Measurements from ENCODE around the gene ELN.

ELN gene

GRCh38 chr7:74064696-74065095 lies 36.7 kb downstream of the ELN start:
- DNase-seq (ENCODE audit: low read depth) = no peak

GRCh38 chr7:74066626-74067025 lies 38.7 kb downstream of the ELN start:
- DNase-seq (ENCODE audit: low read depth) = no peak

- DNase-seq (ENCODE audit: low read depth) = no peak
Observed at GRCh38 chr7:74068378-74069085, 40.6 kb downstream of the ELN start.

GRCh38 chr7:74069086-74069541 lies 41.1 kb downstream of the ELN start:
- no peak for DNase-seq (ENCODE audit: low read depth)

- no peak for DNase-seq (ENCODE audit: low read depth)
Observed at GRCh38 chr7:74069790-74070618, 42.0 kb downstream of the ELN start.

- DNase-seq (ENCODE audit: low read depth) = no peak
Observed at GRCh38 chr7:74070619-74070921, 42.6 kb downstream of the ELN start.

GRCh38 chr7:74071121-74071520 lies 43.1 kb downstream of the ELN start:
- no peak for DNase-seq (ENCODE audit: low read depth)

GRCh38 chr7:74074770-74075169 lies 46.8 kb downstream of the ELN start:
- no peak for DNase-seq (ENCODE audit: low read depth)

GRCh38 chr7:74078461-74078860 lies 50.5 kb downstream of the ELN start:
- no peak for DNase-seq (ENCODE audit: low read depth)

- DNase-seq (ENCODE audit: low read depth) = no peak
Observed at GRCh38 chr7:74082770-74083116, 54.8 kb downstream of the ELN start.

- DNase-seq (ENCODE audit: low read depth) = peak; percentile 75
Observed at GRCh38 chr7:74083117-74083876, 55.3 kb downstream of the ELN start, which contains the start of gene LIMK1. Gene LIMK1, plus strand, starts transcription at chr7:74083804. Its CDS starts 187 bp downstream, at chr7:74083991.

GRCh38 chr7:74083928-74084721 lies 56.2 kb downstream of the ELN start:
- no peak for DNase-seq (ENCODE audit: low read depth)

- no peak for DNase-seq (ENCODE audit: low read depth)
Observed at GRCh38 chr7:74084722-74085578, 57.0 kb downstream of the ELN start.

- no peak for DNase-seq (ENCODE audit: low read depth)
Observed at GRCh38 chr7:74087791-74088453, 59.9 kb downstream of the ELN start.

GRCh38 chr7:74092321-74092963 lies 64.5 kb downstream of the ELN start:
- no peak for DNase-seq (ENCODE audit: low read depth)

GRCh38 chr7:74092964-74093471 lies 65.0 kb downstream of the ELN start:
- no peak for DNase-seq (ENCODE audit: low read depth)

GRCh38 chr7:74093671-74094223 lies 65.8 kb downstream of the ELN start:
- no peak for DNase-seq (ENCODE audit: low read depth)

GRCh38 chr7:74094224-74095101 lies 66.5 kb downstream of the ELN start:
- DNase-seq (ENCODE audit: low read depth) = peak; percentile 60

Measured in activated T-helper 9 cell treated with anti-CD3 and anti-CD28 coated beads, Interleukin-2, amount 50 U/mL, for 16 hours (primary cell).